Spleen (tissue), 7 donors: Measurements from ENCODE around the gene TMEM220.

Experiments
- POLR2A ChIP-seq, 3 donors: fragments of 450-650 bp; IDR thresholded peaks; one replicate each; pipeline ENCODE4 v1.5.1; 2017; ENCODE audit warnings: antibody characterized with exemption in 3 of 3, mild to moderate bottlenecking in 1 of 3
- POLR2AphosphoS5 ChIP-seq, 3 donors: sonication (generic); formaldehyde crosslinking; IDR thresholded peaks; one replicate each; pipeline ENCODE4 v1.5.1; 2017; ENCODE audit warnings: antibody characterized with exemption in 3 of 3
- TF ChIP-seq, protein P1 (sequence below), 11 experiments: fragments of 200-600 bp in 7 of 11; fragments of 450-650 bp in 4 of 11; sonication (generic) in 4 of 11; IDR thresholded peaks in 8 of 11; conservative IDR thresholded peaks in 3 of 11; 1 replicate in 7 of 11; 2 replicates in 4 of 11; pipeline versions ENCODE4 v1.4.0 to v1.8.0; 2016 to 2021; ENCODE audit warnings: antibody characterized with exemption in 11 of 11, inconsistent platforms in 4 of 11, mild to moderate bottlenecking in 1 of 11
- donor health status: DM: no; HTN: no; CAD: no; lungs with moderate emphysema.
- donor health status: DM: no; HTN: no; CAD: no.
- donor health status: DM: no; HTN: no; CAD: no.

DNA sequence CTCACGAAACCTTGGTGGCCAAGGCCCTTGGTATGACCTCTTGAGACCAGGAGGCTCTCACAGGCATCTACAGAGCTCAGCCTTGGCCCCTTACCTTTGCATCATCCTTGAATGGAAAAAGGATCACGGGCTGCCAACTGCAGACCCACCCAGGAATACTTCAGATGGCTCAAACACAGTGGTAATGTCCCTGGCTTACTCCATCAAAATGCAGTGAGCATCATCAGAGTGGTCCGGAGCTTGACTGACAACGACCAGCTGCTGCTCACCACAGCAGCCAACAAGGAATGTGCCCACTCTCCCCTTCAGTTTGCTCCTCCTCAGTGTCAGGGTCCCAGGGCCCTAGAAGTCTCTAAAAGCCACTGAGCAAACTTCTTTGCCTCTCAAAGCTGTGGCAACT lies 55.1 kb downstream of the TMEM220 start:
- TF ChIP-seq, protein P1, sequence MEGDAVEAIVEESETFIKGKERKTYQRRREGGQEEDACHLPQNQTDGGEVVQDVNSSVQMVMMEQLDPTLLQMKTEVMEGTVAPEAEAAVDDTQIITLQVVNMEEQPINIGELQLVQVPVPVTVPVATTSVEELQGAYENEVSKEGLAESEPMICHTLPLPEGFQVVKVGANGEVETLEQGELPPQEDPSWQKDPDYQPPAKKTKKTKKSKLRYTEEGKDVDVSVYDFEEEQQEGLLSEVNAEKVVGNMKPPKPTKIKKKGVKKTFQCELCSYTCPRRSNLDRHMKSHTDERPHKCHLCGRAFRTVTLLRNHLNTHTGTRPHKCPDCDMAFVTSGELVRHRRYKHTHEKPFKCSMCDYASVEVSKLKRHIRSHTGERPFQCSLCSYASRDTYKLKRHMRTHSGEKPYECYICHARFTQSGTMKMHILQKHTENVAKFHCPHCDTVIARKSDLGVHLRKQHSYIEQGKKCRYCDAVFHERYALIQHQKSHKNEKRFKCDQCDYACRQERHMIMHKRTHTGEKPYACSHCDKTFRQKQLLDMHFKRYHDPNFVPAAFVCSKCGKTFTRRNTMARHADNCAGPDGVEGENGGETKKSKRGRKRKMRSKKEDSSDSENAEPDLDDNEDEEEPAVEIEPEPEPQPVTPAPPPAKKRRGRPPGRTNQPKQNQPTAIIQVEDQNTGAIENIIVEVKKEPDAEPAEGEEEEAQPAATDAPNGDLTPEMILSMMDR (IDR thresholded peaks at IDR 0.05 in 8 of 11, conservative IDR thresholded peaks at IDR 0.05 in 3 of 11) = no peak
- no peak for TF ChIP-seq POLR2AphosphoS5 (IDR thresholded peaks at IDR 0.05)
- no peak for TF ChIP-seq POLR2A (IDR thresholded peaks at IDR 0.05)
